SH-SY5Y (cell line): ENCODE measurements around the gene PDGFB.

Experiments used
- GATA2 ChIP-seq: IDR thresholded peaks from 2 replicates; pipeline ENCODE4 v1.6.1; 2011; ENCODE audit warnings: mild to moderate bottlenecking, low read depth, low read length
- GATA3 ChIP-seq: IDR thresholded peaks from 2 replicates; pipeline ENCODE4 v1.6.1; 2011; ENCODE audit warnings: low read depth, mild to moderate bottlenecking, low read length, moderate library complexity

- TF ChIP-seq GATA2 (no peak), GATA3 (no peak)
Observed at GRCh38 chr22:39249086-39249704, 4.4 kb upstream of the PDGFB start.
